ENCODE data around the gene C1QL4.

Gene C1QL4

GRCh38 chr12:49288412-49288853 is 48.6 kb downstream of the C1QL4 start:
- TF ChIP-seq GATA3 (IDR thresholded peaks at IDR 0.05; ENCODE audit: low read depth, low read length) (no peak), GATA2 (IDR thresholded peaks at IDR 0.05; ENCODE audit: low read depth, low read length) (no peak)

GRCh38 chr12:49287876-49288275 is 49.1 kb downstream of the C1QL4 start:
- TF ChIP-seq GATA3 (IDR thresholded peaks at IDR 0.05; ENCODE audit: low read depth, low read length), result no peak
- no peak for TF ChIP-seq GATA2 (IDR thresholded peaks at IDR 0.05; ENCODE audit: low read depth, low read length)

GRCh38 chr12:49284672-49285071 is 52.3 kb downstream of the C1QL4 start:
- TF ChIP-seq GATA3 (IDR thresholded peaks at IDR 0.05; ENCODE audit: low read depth, low read length) (no peak), GATA2 (IDR thresholded peaks at IDR 0.05; ENCODE audit: low read depth, low read length) (no peak)

GRCh38 chr12:49283541-49284429 is 53.2 kb downstream of the C1QL4 start:
- TF ChIP-seq GATA2 (IDR thresholded peaks at IDR 0.05; ENCODE audit: low read depth, low read length), result no peak
- TF ChIP-seq GATA3 (IDR thresholded peaks at IDR 0.05; ENCODE audit: low read depth, low read length), result no peak

Data from SH-SY5Y (cell line).